Sigmoid colon (tissue), 4 donors: ENCODE data around the gene FSTL5.

Source experiments
- CTCF ChIP-seq, 4 experiments: fragments of 450-650 bp in 3 of 4; fragments of 200-600 bp in 1 of 4; IDR thresholded peaks; one replicate each; pipeline ENCODE4 v1.5.1; 2016 to 2019; ENCODE audit warnings: antibody characterized with exemption in 4 of 4, mild to moderate bottlenecking in 3 of 4, moderate library complexity in 2 of 4
- EP300 ChIP-seq, 4 donors: sonication (generic); formaldehyde crosslinking; IDR thresholded peaks; one replicate each; pipeline ENCODE4 v1.6.1; 2017; ENCODE audit warnings: antibody characterized with exemption in 4 of 4
- POLR2A ChIP-seq, 2 donors: fragments of 450-650 bp; IDR thresholded peaks; one replicate each; pipeline ENCODE4 v1.6.1; 2016; ENCODE audit warnings: antibody characterized with exemption in 2 of 2, mild to moderate bottlenecking in 2 of 2, moderate library complexity in 2 of 2
- POLR2AphosphoS5 ChIP-seq, 4 donors: sonication (generic); formaldehyde crosslinking; IDR thresholded peaks; one replicate each; pipeline ENCODE4 v1.6.1; 2017; ENCODE audit warnings: antibody characterized with exemption in 4 of 4

GRCh38 chr4:162056990-162057389, 106.8 kb downstream of the FSTL5 start:
- TF ChIP-seq EP300 (IDR thresholded peaks at IDR 0.05) (no peak), CTCF (IDR thresholded peaks at IDR 0.05) (no peak), POLR2A (IDR thresholded peaks at IDR 0.05) (no peak), POLR2AphosphoS5 (IDR thresholded peaks at IDR 0.05) (no peak)
